GM19395 (cell line): Measurements from ENCODE around the gene ADCY9.
"Not testable (repeated sequence)": the region's sequence is repeated elsewhere in the genome, so short reads cannot be mapped to it uniquely, and the experiment has no call there.

Experiments used
- ATAC-seq: cut with Tn5 transposase; IDR thresholded peaks from one replicate; pipeline ENCODE4 v1.9.1; 2021; ENCODE audit warnings: mild to moderate bottlenecking, moderate library complexity; ENCODE audit not compliant: unreplicated experiment

ADCY9 gene

GRCh38 chr16:4038448-4038847 is 77.8 kb downstream of the ADCY9 start:
- ATAC-seq, result no peak

- not testable (repeated sequence) for ATAC-seq
These were observed 79.3 kb downstream of the ADCY9 start for GRCh38 chr16:4036952-4037351.

GRCh38 chr16:4034963-4035362 is 81.3 kb downstream of the ADCY9 start:
- ATAC-seq, result no peak

- ATAC-seq, result no peak
These were observed 82.3 kb downstream of the ADCY9 start for GRCh38 chr16:4033951-4034350.

- ATAC-seq, result no peak
These were observed 83.5 kb downstream of the ADCY9 start for GRCh38 chr16:4032768-4033167.

- ATAC-seq, result no peak
These were observed 88.1 kb downstream of the ADCY9 start for GRCh38 chr16:4028144-4028543.

- no peak for ATAC-seq
These were observed 89.4 kb downstream of the ADCY9 start for GRCh38 chr16:4026854-4027253.

- ATAC-seq, result no peak
These were observed 90.8 kb downstream of the ADCY9 start for GRCh38 chr16:4025428-4025827.

GRCh38 chr16:4021916-4022315 is 94.3 kb downstream of the ADCY9 start:
- no peak for ATAC-seq

- ATAC-seq, result no peak
These were observed 95.0 kb downstream of the ADCY9 start for GRCh38 chr16:4021070-4021779.

GRCh38 chr16:4019371-4019791 is 96.9 kb downstream of the ADCY9 start:
- no peak for ATAC-seq

- ATAC-seq, result no peak
These were observed 97.9 kb downstream of the ADCY9 start for GRCh38 chr16:4018391-4018790.

- no peak for ATAC-seq
These were observed 98.4 kb downstream of the ADCY9 start for GRCh38 chr16:4017807-4018206.

GRCh38 chr16:4016658-4017057 is 99.6 kb downstream of the ADCY9 start:
- no peak for ATAC-seq

GRCh38 chr16:4016005-4016352 is 100.3 kb downstream of the ADCY9 start:
- ATAC-seq, result no peak

- no peak for ATAC-seq
These were observed 100.8 kb downstream of the ADCY9 start for GRCh38 chr16:4015275-4016004.

GRCh38 chr16:4011940-4012629 is 104.2 kb downstream of the ADCY9 start:
- no peak for ATAC-seq

- no peak for ATAC-seq
These were observed 104.9 kb downstream of the ADCY9 start for GRCh38 chr16:4011225-4011939.

GRCh38 chr16:4010225-4011158 is 105.8 kb downstream of the ADCY9 start:
- ATAC-seq, result no peak

GRCh38 chr16:4009177-4009576 is 107.1 kb downstream of the ADCY9 start:
- no peak for ATAC-seq
